ENCODE measurements around the gene PPP1R36. TPM values are rescaled to one million over a fixed set of nuclear protein-coding genes. Genes with fewer than 3 reads are reported as not detected.
A peak's percentile ranks its signal among the peaks of the same experiment; 100 is the strongest.
"Not testable (repeated sequence)": the region's sequence is repeated elsewhere in the genome, so short reads cannot be mapped to it uniquely, and the experiment has no call there.

The PPP1R36 gene
- total RNA-seq, 1 donor from 2014 or later, result 1.3 TPM

- no peak for TF ChIP-seq CTCF (IDR thresholded peaks at IDR 0.05; ENCODE audit: unreplicated experiment)
- Mint-ChIP-seq H3K27ac (no peak overlapping the region), H3K27me3 (ENCODE audit: low read depth) (no peaks in the 10 kb centered on the region), H3K9me3 (peaks cover 9% of the 10 kb centered on the region), H3K4me3 (no peak overlapping the region), H3K4me1 (peaks cover 28% of the 10 kb centered on the region), H3K36me3 (no peaks in the 10 kb centered on the region)
- DNase-seq (ENCODE audit: low spot score in 2 of 2, unreplicated experiment in 2 of 2), result no peak
Observed at GRCh38 chr14:64623554-64624165, 73.9 kb downstream of the PPP1R36 start.

- Mint-ChIP-seq H3K4me1 (peaks cover 40% of the 10 kb centered on the region), H3K9me3 (peaks cover 9% of the 10 kb centered on the region), H3K27me3 (ENCODE audit: low read depth) (no peaks in the 10 kb centered on the region), H3K4me3 (no peak overlapping the region), H3K27ac (peak overlapping the region; percentile 90), H3K36me3 (no peaks in the 10 kb centered on the region)
- DNase-seq (ENCODE audit: low spot score in 2 of 2, unreplicated experiment in 2 of 2), result no peak
- TF ChIP-seq CTCF (IDR thresholded peaks at IDR 0.05; ENCODE audit: unreplicated experiment), result no peak
Observed at GRCh38 chr14:64625386-64626232, 75.8 kb downstream of the PPP1R36 start.

DNA sequence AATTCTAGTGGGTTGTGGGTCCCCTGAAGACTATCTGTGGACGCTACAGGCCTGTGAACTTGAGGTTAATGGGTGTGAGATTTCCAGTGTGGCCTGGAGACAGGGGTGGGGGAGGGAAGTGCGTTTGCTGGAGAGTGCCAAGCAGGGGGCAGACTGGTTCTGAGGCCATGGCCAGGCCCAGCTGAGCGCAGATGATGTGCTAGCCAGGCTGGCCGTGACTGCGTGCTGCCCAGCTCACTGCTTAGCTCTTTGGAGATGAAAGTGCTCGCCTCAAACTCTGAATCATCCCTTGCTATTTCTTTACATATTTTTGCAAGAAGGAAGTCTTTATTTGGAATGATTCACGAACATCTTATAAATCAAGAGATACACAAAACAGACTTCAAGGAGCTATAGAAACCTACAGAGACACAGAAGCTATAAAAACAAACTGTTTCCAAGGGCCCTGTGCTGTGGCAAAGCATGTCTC, 79.2 kb downstream of the PPP1R36 start:
- no peak for TF ChIP-seq CTCF (IDR thresholded peaks at IDR 0.05; ENCODE audit: unreplicated experiment)
- Mint-ChIP-seq H3K27me3 (ENCODE audit: low read depth) (no peaks in the 10 kb centered on the region), H3K9me3 (no peaks in the 10 kb centered on the region), H3K4me1 (peaks cover 40% of the 10 kb centered on the region), H3K4me3 (no peak overlapping the region), H3K27ac (peak overlapping the region; percentile 96), H3K36me3 (no peaks in the 10 kb centered on the region)
- no peak for DNase-seq (ENCODE audit: low spot score in 2 of 2, unreplicated experiment in 2 of 2)

- H3K36me3 Mint-ChIP-seq, result no peaks in the 10 kb centered on the region
- H3K4me3 Mint-ChIP-seq, result no peak overlapping the region
- no peak for DNase-seq (ENCODE audit: low spot score in 2 of 2, unreplicated experiment in 2 of 2)
- peaks cover 32% of the 10 kb centered on the region for H3K4me1 Mint-ChIP-seq
- no peaks in the 10 kb centered on the region for H3K9me3 Mint-ChIP-seq
- peak overlapping the region; percentile 96 for H3K27ac Mint-ChIP-seq
- no peak for TF ChIP-seq CTCF (IDR thresholded peaks at IDR 0.05; ENCODE audit: unreplicated experiment)
- H3K27me3 Mint-ChIP-seq (ENCODE audit: low read depth), result no peaks in the 10 kb centered on the region
Observed at GRCh38 chr14:64630778-64631177, 81.0 kb downstream of the PPP1R36 start.

- DNase-seq (ENCODE audit: low spot score in 2 of 2, unreplicated experiment in 2 of 2); H3K27me3 Mint-ChIP-seq (ENCODE audit: low read depth); H3K4me3 Mint-ChIP-seq; H3K27ac Mint-ChIP-seq; H3K9me3 Mint-ChIP-seq; H3K36me3 Mint-ChIP-seq: not testable (repeated sequence)
- peaks cover 28% of the 10 kb centered on the region for H3K4me1 Mint-ChIP-seq
Observed at GRCh38 chr14:64631222-64631621, 81.5 kb downstream of the PPP1R36 start.

DNA sequence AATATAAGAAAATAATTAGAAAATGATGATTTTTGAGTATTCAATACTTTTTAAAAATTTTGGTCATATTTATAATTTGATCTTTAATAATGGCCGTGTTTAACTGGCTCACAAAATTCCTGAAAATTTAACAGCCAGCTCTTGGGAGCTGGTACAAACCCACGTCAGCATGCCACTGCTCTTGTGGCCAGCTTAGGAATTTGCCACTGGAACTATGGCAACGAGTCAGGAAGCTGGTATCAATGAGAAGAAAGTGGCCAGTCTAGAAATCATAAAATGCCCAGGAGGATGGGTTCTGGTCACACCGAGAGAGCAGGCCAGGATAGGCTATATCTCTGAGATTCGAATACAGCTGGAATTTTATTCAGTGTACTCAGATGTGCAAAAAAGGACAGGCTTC, 82.3 kb downstream of the PPP1R36 start:
- peaks cover 30% of the 10 kb centered on the region for H3K4me1 Mint-ChIP-seq
- peak overlapping the region; percentile 37 for H3K27ac Mint-ChIP-seq
- no peak for TF ChIP-seq CTCF (IDR thresholded peaks at IDR 0.05; ENCODE audit: unreplicated experiment)
- no peaks in the 10 kb centered on the region for H3K9me3 Mint-ChIP-seq
- H3K27me3 Mint-ChIP-seq (ENCODE audit: low read depth), result no peaks in the 10 kb centered on the region
- H3K36me3 Mint-ChIP-seq, result no peaks in the 10 kb centered on the region
- DNase-seq (ENCODE audit: low spot score in 2 of 2, unreplicated experiment in 2 of 2), result no peak
- no peak overlapping the region for H3K4me3 Mint-ChIP-seq
